Adipocyte (in vitro differentiated cells): ENCODE data around the gene HECW1.
A peak's percentile ranks its signal among the peaks of the same experiment; 100 is the strongest.

ENCODE experiments used
- DNase-seq: peaks from one replicate; pipeline ENCODE4 v3.0.0-alpha.2; 2015; ENCODE audit warnings: low read depth
- H3K27me3 ChIP-seq: replicated peaks from 2 replicates; pipeline ENCODE4 v1.7.0; 2013; ENCODE audit warnings: mild to moderate bottlenecking, low read length, moderate library complexity; ENCODE audit not compliant: control insufficient read depth, insufficient read depth
- H3K36me3 ChIP-seq: 2 replicates; pipeline ENCODE4 v1.7.0; 2013; ENCODE audit warnings: low read length, mild to moderate bottlenecking, moderate library complexity; ENCODE audit not compliant: control insufficient read depth, insufficient read depth, severe bottlenecking
- H3K4me1 ChIP-seq: 2 replicates; pipeline ENCODE4 v1.7.0; 2013; ENCODE audit warnings: mild to moderate bottlenecking, low read length, moderate library complexity; ENCODE audit not compliant: control insufficient read depth, insufficient read depth
- H3K4me3 ChIP-seq: 2 replicates; pipeline ENCODE4 v1.7.0; 2013; ENCODE audit warnings: mild to moderate bottlenecking, low read length, moderate library complexity
- H3K9ac ChIP-seq: 2 replicates; pipeline ENCODE4 v1.7.0; 2013; ENCODE audit warnings: mild to moderate bottlenecking, low read length, moderate library complexity
- H3K9me3 ChIP-seq: 2 replicates; pipeline ENCODE4 v1.7.0; 2013; ENCODE audit warnings: mild to moderate bottlenecking, low read length, moderate library complexity; ENCODE audit not compliant: control insufficient read depth

Gene HECW1

GRCh38 chr7:43491123-43491522 is 378.7 kb downstream of the HECW1 start:
- no peaks in the 10 kb centered on the region for H3K9me3 ChIP-seq
- H3K9ac ChIP-seq, result no peak overlapping the region
- peaks cover 5% of the 10 kb centered on the region for H3K27me3 ChIP-seq
- no peak for DNase-seq
- H3K4me3 ChIP-seq, result no peak overlapping the region
- H3K36me3 ChIP-seq, result no peaks in the 10 kb centered on the region
- peaks cover 22% of the 10 kb centered on the region for H3K4me1 ChIP-seq

GRCh38 chr7:43491984-43492383 is 379.5 kb downstream of the HECW1 start:
- DNase-seq, result peak; percentile 72
- Histone ChIP-seq H3K4me1 (peaks cover 22% of the 10 kb centered on the region), H3K36me3 (no peaks in the 10 kb centered on the region), H3K9ac (no peak overlapping the region), H3K27me3 (peaks cover 11% of the 10 kb centered on the region), H3K4me3 (no peak overlapping the region), H3K9me3 (no peaks in the 10 kb centered on the region)

GRCh38 chr7:43492896-43493295 is 380.4 kb downstream of the HECW1 start:
- Histone ChIP-seq H3K9me3 (no peaks in the 10 kb centered on the region), H3K4me3 (no peak overlapping the region), H3K27me3 (peaks cover 14% of the 10 kb centered on the region), H3K36me3 (no peaks in the 10 kb centered on the region), H3K4me1 (peaks cover 22% of the 10 kb centered on the region), H3K9ac (no peak overlapping the region)
- DNase-seq, result no peak

GRCh38 chr7:43495572-43495971 is 383.1 kb downstream of the HECW1 start:
- Histone ChIP-seq H3K36me3 (no peaks in the 10 kb centered on the region), H3K9ac (no peak overlapping the region), H3K4me3 (no peak overlapping the region), H3K27me3 (peaks cover 21% of the 10 kb centered on the region), H3K4me1 (peaks cover 6% of the 10 kb centered on the region), H3K9me3 (no peaks in the 10 kb centered on the region)
- no peak for DNase-seq

GRCh38 chr7:43496596-43496995 is 384.1 kb downstream of the HECW1 start:
- Histone ChIP-seq H3K27me3 (peaks cover 21% of the 10 kb centered on the region), H3K36me3 (no peaks in the 10 kb centered on the region), H3K4me3 (no peak overlapping the region), H3K9me3 (no peaks in the 10 kb centered on the region), H3K9ac (no peak overlapping the region), H3K4me1 (peaks cover 10% of the 10 kb centered on the region)
- no peak for DNase-seq

GRCh38 chr7:43501870-43502269 is 389.4 kb downstream of the HECW1 start:
- DNase-seq, result peak; percentile 67
- H3K9ac ChIP-seq, result no peak overlapping the region
- no peaks in the 10 kb centered on the region for H3K9me3 ChIP-seq
- no peaks in the 10 kb centered on the region for H3K36me3 ChIP-seq
- H3K27me3 ChIP-seq, result peaks cover 16% of the 10 kb centered on the region
- H3K4me3 ChIP-seq, result no peak overlapping the region
- H3K4me1 ChIP-seq, result peaks cover 12% of the 10 kb centered on the region

- no peak for DNase-seq
- H3K9me3 ChIP-seq, result no peaks in the 10 kb centered on the region
Observed at GRCh38 chr7:43502941-43503340, 390.5 kb downstream of the HECW1 start.

GRCh38 chr7:43505412-43505811 is 393.0 kb downstream of the HECW1 start:
- peaks cover 14% of the 10 kb centered on the region for H3K27me3 ChIP-seq

More at GRCh38 chr7:43502941-43503340, 390.5 kb downstream of the HECW1 start:
- H3K9ac ChIP-seq, result no peak overlapping the region
- H3K36me3 ChIP-seq, result peaks cover 2% of the 10 kb centered on the region
- peaks cover 11% of the 10 kb centered on the region for H3K27me3 ChIP-seq
- no peak overlapping the region for H3K4me3 ChIP-seq
- peaks cover 12% of the 10 kb centered on the region for H3K4me1 ChIP-seq

GRCh38 chr7:43506460-43506859 is 394.0 kb downstream of the HECW1 start:
- no peaks in the 10 kb centered on the region for H3K9me3 ChIP-seq

More at GRCh38 chr7:43505412-43505811, 393.0 kb downstream of the HECW1 start:
- Histone ChIP-seq H3K9ac (no peak overlapping the region), H3K4me3 (no peak overlapping the region), H3K9me3 (no peaks in the 10 kb centered on the region), H3K36me3 (peaks cover 3% of the 10 kb centered on the region), H3K4me1 (peaks cover 12% of the 10 kb centered on the region)
- no peak for DNase-seq

GRCh38 chr7:43508461-43508860 is 396.0 kb downstream of the HECW1 start:
- Histone ChIP-seq H3K9me3 (no peaks in the 10 kb centered on the region), H3K36me3 (peaks cover 3% of the 10 kb centered on the region), H3K4me1 (peaks cover 4% of the 10 kb centered on the region), H3K9ac (no peak overlapping the region), H3K4me3 (no peak overlapping the region), H3K27me3 (peaks cover 18% of the 10 kb centered on the region)
- no peak for DNase-seq

More at GRCh38 chr7:43506460-43506859, 394.0 kb downstream of the HECW1 start:
- Histone ChIP-seq H3K36me3 (peaks cover 3% of the 10 kb centered on the region), H3K27me3 (peaks cover 18% of the 10 kb centered on the region), H3K4me3 (no peak overlapping the region), H3K4me1 (peaks cover 9% of the 10 kb centered on the region), H3K9ac (no peak overlapping the region)
- no peak for DNase-seq

GRCh38 chr7:43509906-43510305 is 397.5 kb downstream of the HECW1 start:
- Histone ChIP-seq H3K4me1 (peaks cover 9% of the 10 kb centered on the region), H3K9ac (no peak overlapping the region), H3K4me3 (no peak overlapping the region), H3K27me3 (peaks cover 16% of the 10 kb centered on the region), H3K9me3 (no peaks in the 10 kb centered on the region), H3K36me3 (peaks cover 3% of the 10 kb centered on the region)
- DNase-seq, result no peak

- Histone ChIP-seq H3K27me3 (peaks cover 13% of the 10 kb centered on the region), H3K36me3 (peaks cover 3% of the 10 kb centered on the region), H3K4me3 (no peak overlapping the region), H3K9me3 (no peaks in the 10 kb centered on the region), H3K4me1 (peaks cover 9% of the 10 kb centered on the region), H3K9ac (no peak overlapping the region)
- DNase-seq, result no peak
Observed at GRCh38 chr7:43511029-43511428, 398.6 kb downstream of the HECW1 start.
